DND-41 (cell line): ENCODE results near the gene RPUSD3.

ENCODE experiments used
- ATAC-seq: fragments of 200-7000 bp; cut with Tn5 transposase; 3 replicates; pipeline ENCODE4 v1.9.1; 2021; ENCODE audit warnings: low read depth; ENCODE audit not compliant: insufficient read depth
- DNase-seq: peaks from one replicate; pipeline ENCODE4 v3.0.0-alpha.2; 2020
- H2AFZ ChIP-seq: 2 replicates; pipeline ENCODE4 v1.6.0; 2012; ENCODE audit warnings: low read depth, low read length
- H3K27ac ChIP-seq: 2 replicates; pipeline ENCODE4 v1.5.1; 2012; ENCODE audit warnings: low read length, inconsistent platforms
- H3K27me3 ChIP-seq: fragments of 200-600 bp; sonication (generic); 2 replicates; pipeline ENCODE4 v1.6.0; 2012; ENCODE audit warnings: low read length, mild to moderate bottlenecking, inconsistent platforms; ENCODE audit not compliant: insufficient read depth, poor library complexity
- H3K36me3 ChIP-seq: 2 replicates; pipeline ENCODE4 v1.5.1; 2012; ENCODE audit warnings: low read length, inconsistent platforms; ENCODE audit not compliant: insufficient read depth
- H3K4me1 ChIP-seq: 2 replicates; pipeline ENCODE4 v1.5.1; 2012; ENCODE audit warnings: mild to moderate bottlenecking, low read length; ENCODE audit not compliant: insufficient read depth
- H3K4me2 ChIP-seq: 2 replicates; pipeline ENCODE4 v1.6.0; 2012; ENCODE audit warnings: mild to moderate bottlenecking, moderate library complexity, low read length, inconsistent platforms; ENCODE audit not compliant: insufficient read depth
- H3K4me3 ChIP-seq, 2 experiments: fragments of 200-600 bp in 1 of 2; shearing (Covaris generic) in 1 of 2; 2 replicates each; pipeline ENCODE4 v1.5.1; 2012 to 2016; ENCODE audit warnings: inconsistent platforms in 2 of 2, low read length in 2 of 2, mild to moderate bottlenecking in 2 of 2, low read depth in 1 of 2, moderate library complexity in 1 of 2
- H3K79me2 ChIP-seq: 2 replicates; pipeline ENCODE4 v1.6.0; 2012; ENCODE audit warnings: low read length, inconsistent platforms; ENCODE audit not compliant: insufficient read depth
- H3K9ac ChIP-seq: 2 replicates; pipeline ENCODE4 v1.6.0; 2012; ENCODE audit warnings: low read depth, mild to moderate bottlenecking, inconsistent platforms, low read length, moderate library complexity
- H3K9me3 ChIP-seq: 2 replicates; pipeline ENCODE4 v1.5.1; 2012; ENCODE audit warnings: low read length, moderate library complexity, mild to moderate bottlenecking, inconsistent platforms; ENCODE audit not compliant: insufficient read depth, severe bottlenecking
- H4K20me1 ChIP-seq: 2 replicates; pipeline ENCODE4 v1.6.0; 2012; ENCODE audit warnings: low read length; ENCODE audit not compliant: insufficient read depth
- EZH2 ChIP-seq: IDR thresholded peaks from 3 replicates; pipeline ENCODE4 v1.6.1; 2012; ENCODE audit warnings: borderline replicate concordance, low read depth, mild to moderate bottlenecking, moderate library complexity, low read length, inconsistent platforms; ENCODE audit not compliant: severe bottlenecking
- TF ChIP-seq, protein P1 (sequence below): IDR thresholded peaks from 2 replicates; pipeline ENCODE4 v1.5.1; 2012; ENCODE audit warnings: borderline replicate concordance, low read length, moderate library complexity, mild to moderate bottlenecking; ENCODE audit not compliant: poor library complexity, severe bottlenecking; ENCODE audit errors: extremely low read depth

RPUSD3 gene

GRCh38 chr3:9812870-9813483 is 30.8 kb downstream of the RPUSD3 start:
- Histone ChIP-seq H2AFZ (no peak overlapping the region), H3K36me3 (peaks cover 63% of the 10 kb centered on the region), H4K20me1 (no peaks in the 10 kb centered on the region), H3K27ac (no peak overlapping the region), H3K79me2 (no peaks in the 10 kb centered on the region), H3K9ac (no peak overlapping the region), H3K4me1 (no peaks in the 10 kb centered on the region), H3K9me3 (no peaks in the 10 kb centered on the region), H3K4me2 (no peak overlapping the region), H3K27me3 (no peaks in the 10 kb centered on the region), H3K4me3 (no peak overlapping the region)
- no peak for DNase-seq
- ATAC-seq, result no peak
- TF ChIP-seq EZH2, result no peak
- TF ChIP-seq, protein P1, sequence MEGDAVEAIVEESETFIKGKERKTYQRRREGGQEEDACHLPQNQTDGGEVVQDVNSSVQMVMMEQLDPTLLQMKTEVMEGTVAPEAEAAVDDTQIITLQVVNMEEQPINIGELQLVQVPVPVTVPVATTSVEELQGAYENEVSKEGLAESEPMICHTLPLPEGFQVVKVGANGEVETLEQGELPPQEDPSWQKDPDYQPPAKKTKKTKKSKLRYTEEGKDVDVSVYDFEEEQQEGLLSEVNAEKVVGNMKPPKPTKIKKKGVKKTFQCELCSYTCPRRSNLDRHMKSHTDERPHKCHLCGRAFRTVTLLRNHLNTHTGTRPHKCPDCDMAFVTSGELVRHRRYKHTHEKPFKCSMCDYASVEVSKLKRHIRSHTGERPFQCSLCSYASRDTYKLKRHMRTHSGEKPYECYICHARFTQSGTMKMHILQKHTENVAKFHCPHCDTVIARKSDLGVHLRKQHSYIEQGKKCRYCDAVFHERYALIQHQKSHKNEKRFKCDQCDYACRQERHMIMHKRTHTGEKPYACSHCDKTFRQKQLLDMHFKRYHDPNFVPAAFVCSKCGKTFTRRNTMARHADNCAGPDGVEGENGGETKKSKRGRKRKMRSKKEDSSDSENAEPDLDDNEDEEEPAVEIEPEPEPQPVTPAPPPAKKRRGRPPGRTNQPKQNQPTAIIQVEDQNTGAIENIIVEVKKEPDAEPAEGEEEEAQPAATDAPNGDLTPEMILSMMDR, result no peak

- no peaks in the 10 kb centered on the region for H3K9me3 ChIP-seq
- H3K4me2 ChIP-seq, result no peak overlapping the region
- H3K27me3 ChIP-seq, result no peaks in the 10 kb centered on the region
- ATAC-seq (no peak), DNase-seq (no peak)
- H3K36me3 ChIP-seq, result peaks cover 72% of the 10 kb centered on the region
- peaks cover 5% of the 10 kb centered on the region for H4K20me1 ChIP-seq
- TF ChIP-seq, protein P1, result no peak
- no peak for TF ChIP-seq EZH2
- no peak overlapping the region for H3K4me3 ChIP-seq
- H3K4me1 ChIP-seq, result no peaks in the 10 kb centered on the region
- H2AFZ ChIP-seq, result no peak overlapping the region
- H3K79me2 ChIP-seq, result no peaks in the 10 kb centered on the region
- no peak overlapping the region for H3K9ac ChIP-seq
- H3K27ac ChIP-seq, result no peak overlapping the region
These were observed 33.0 kb downstream of the RPUSD3 start for GRCh38 chr3:9810846-9811245.

GRCh38 chr3:9810433-9810770 is 33.4 kb downstream of the RPUSD3 start:
- H3K27ac ChIP-seq, result no peak overlapping the region
- no peaks in the 10 kb centered on the region for H3K27me3 ChIP-seq
- H3K9ac ChIP-seq, result no peak overlapping the region
- no peak for TF ChIP-seq EZH2
- TF ChIP-seq, protein P1, result no peak
- H3K9me3 ChIP-seq, result no peaks in the 10 kb centered on the region
- no peaks in the 10 kb centered on the region for H3K4me1 ChIP-seq
- DNase-seq, result no peak
- peaks cover 6% of the 10 kb centered on the region for H4K20me1 ChIP-seq
- H3K4me2 ChIP-seq, result no peak overlapping the region
- H3K36me3 ChIP-seq, result peaks cover 72% of the 10 kb centered on the region
- H3K79me2 ChIP-seq, result no peaks in the 10 kb centered on the region
- ATAC-seq, result no peak
- H2AFZ ChIP-seq, result no peak overlapping the region
- H3K4me3 ChIP-seq, result no peak overlapping the region
